BE2C (cell line): ENCODE data around the gene SREBF2.
"Not testable (repeated sequence)": the region's sequence is repeated elsewhere in the genome, so short reads cannot be mapped to it uniquely, and the experiment has no call there.

Experiments
- DNase-seq: peaks from one replicate; pipeline ENCODE4 v3.0.0-alpha.2; 2020
- H3K27me3 ChIP-seq: fragments of 250-450 bp; sonication (Bioruptor Pico); 2 replicates; pipeline ENCODE4 v1.5.1; 2020; ENCODE audit warnings: mild to moderate bottlenecking
- H3K36me3 ChIP-seq: fragments of 250-450 bp; sonication (Bioruptor Pico); 2 replicates; pipeline ENCODE4 v1.5.1; 2020; ENCODE audit warnings: mild to moderate bottlenecking
- H3K4me1 ChIP-seq: fragments of 250-450 bp; sonication (Bioruptor Pico); 2 replicates; pipeline ENCODE4 v1.5.1; 2020
- H3K4me3 ChIP-seq: 2 replicates; pipeline ENCODE4 v1.5.1; 2011; ENCODE audit warnings: low read depth, low read length
- H3K9me3 ChIP-seq: fragments of 250-450 bp; sonication (Bioruptor Pico); 2 replicates; pipeline ENCODE4 v1.5.1; 2020
- TF ChIP-seq, protein P1 (sequence below): IDR thresholded peaks from 2 replicates; pipeline ENCODE4 v1.5.1; 2012; ENCODE audit warnings: mild to moderate bottlenecking, low read depth, low read length

SREBF2 gene

DNA sequence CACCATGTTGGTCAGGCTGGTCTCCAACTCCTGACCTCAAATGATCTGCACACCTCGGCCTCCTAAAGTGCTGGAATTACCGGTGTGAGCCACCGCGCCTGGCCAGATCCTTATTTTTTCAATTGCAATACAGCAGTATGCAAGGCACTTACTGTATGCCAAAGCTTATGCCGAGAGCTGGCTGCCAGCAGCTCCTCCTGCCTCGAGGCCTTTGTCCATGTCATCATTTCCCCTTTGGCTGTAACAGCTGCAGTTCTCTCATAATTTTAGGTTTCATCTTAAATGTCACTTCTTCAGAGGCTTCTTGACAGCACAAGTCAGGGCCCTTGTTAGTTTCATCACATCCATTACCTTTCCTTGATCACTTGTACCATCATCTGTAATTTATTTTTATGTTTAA, 1.5 kb upstream of the SREBF2 start:
- no peak overlapping the region for H3K4me3 ChIP-seq
- TF ChIP-seq, protein P1, sequence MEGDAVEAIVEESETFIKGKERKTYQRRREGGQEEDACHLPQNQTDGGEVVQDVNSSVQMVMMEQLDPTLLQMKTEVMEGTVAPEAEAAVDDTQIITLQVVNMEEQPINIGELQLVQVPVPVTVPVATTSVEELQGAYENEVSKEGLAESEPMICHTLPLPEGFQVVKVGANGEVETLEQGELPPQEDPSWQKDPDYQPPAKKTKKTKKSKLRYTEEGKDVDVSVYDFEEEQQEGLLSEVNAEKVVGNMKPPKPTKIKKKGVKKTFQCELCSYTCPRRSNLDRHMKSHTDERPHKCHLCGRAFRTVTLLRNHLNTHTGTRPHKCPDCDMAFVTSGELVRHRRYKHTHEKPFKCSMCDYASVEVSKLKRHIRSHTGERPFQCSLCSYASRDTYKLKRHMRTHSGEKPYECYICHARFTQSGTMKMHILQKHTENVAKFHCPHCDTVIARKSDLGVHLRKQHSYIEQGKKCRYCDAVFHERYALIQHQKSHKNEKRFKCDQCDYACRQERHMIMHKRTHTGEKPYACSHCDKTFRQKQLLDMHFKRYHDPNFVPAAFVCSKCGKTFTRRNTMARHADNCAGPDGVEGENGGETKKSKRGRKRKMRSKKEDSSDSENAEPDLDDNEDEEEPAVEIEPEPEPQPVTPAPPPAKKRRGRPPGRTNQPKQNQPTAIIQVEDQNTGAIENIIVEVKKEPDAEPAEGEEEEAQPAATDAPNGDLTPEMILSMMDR, result no peak
- peaks cover 19% of the 10 kb centered on the region for H3K4me1 ChIP-seq
- no peak for DNase-seq
- no peaks in the 10 kb centered on the region for H3K27me3 ChIP-seq
- H3K9me3 ChIP-seq, result no peaks in the 10 kb centered on the region
- peaks cover 18% of the 10 kb centered on the region for H3K36me3 ChIP-seq

- H3K4me1 ChIP-seq, result peaks cover 13% of the 10 kb centered on the region
- H3K27me3 ChIP-seq, result no peaks in the 10 kb centered on the region
- H3K4me3 ChIP-seq, result peak overlapping the region; percentile 52
- peaks cover 24% of the 10 kb centered on the region for H3K36me3 ChIP-seq
- H3K9me3 ChIP-seq, result no peaks in the 10 kb centered on the region
- no peak for DNase-seq
- TF ChIP-seq, protein P1, result no peak
Observed at GRCh38 chr22:41831828-41832552, 915 bp upstream of the SREBF2 start.

DNA sequence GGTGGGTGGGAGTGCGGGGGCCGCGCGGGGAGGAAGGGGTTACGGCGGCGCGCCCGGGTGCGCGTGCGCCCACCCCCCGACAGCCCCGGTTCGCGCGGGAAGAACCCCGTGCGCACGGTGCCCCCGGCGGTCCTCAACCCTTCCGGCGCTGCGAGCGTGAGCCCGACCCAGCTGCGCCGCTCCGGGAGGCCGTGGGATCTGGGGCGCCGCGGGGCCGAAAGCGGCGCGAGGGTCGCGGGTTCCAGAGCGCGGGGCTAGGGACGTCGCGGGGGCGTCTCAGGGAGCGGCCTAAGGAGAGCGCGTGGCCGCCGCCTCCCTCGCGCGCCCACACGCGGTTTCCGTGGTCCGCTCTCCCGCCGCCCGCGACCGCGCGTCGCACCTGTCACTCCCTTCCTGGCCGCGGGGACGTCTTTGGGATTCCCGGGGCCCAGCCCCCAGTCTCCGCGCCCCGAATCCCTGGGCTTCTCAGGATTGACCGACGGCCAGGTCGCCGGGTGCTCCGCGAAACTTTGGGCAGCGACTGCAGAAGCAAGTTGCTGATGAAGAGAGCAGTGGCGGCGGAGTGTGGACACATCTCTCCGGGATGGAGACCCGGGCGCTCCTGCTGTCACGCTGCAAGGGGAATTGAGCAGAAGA, 582 bp downstream of the SREBF2 start:
- no peaks in the 10 kb centered on the region for H3K27me3 ChIP-seq
- peaks cover 3% of the 10 kb centered on the region for H3K4me1 ChIP-seq
- H3K4me3 ChIP-seq, result peak overlapping the region; percentile 77
- peaks cover 35% of the 10 kb centered on the region for H3K36me3 ChIP-seq
- H3K9me3 ChIP-seq, result no peaks in the 10 kb centered on the region
- TF ChIP-seq, protein P1, result no peak
- DNase-seq, result peak; percentile 51

- Histone ChIP-seq H3K9me3 (no peaks in the 10 kb centered on the region), H3K4me3 (peak overlapping the region; percentile 77), H3K36me3 (peaks cover 43% of the 10 kb centered on the region), H3K27me3 (no peaks in the 10 kb centered on the region), H3K4me1 (no peaks in the 10 kb centered on the region; the same call in none of the 2 replicates)
- no peak for DNase-seq
- TF ChIP-seq, protein P1, result no peak
Observed at GRCh38 chr22:41834005-41834944, 1.4 kb downstream of the SREBF2 start.

GRCh38 chr22:41835462-41835861, 2.6 kb downstream of the SREBF2 start:
- H3K4me1 ChIP-seq, H3K9me3 ChIP-seq: not testable (repeated sequence)
- H3K36me3 ChIP-seq, result peaks cover 53% of the 10 kb centered on the region

DNA sequence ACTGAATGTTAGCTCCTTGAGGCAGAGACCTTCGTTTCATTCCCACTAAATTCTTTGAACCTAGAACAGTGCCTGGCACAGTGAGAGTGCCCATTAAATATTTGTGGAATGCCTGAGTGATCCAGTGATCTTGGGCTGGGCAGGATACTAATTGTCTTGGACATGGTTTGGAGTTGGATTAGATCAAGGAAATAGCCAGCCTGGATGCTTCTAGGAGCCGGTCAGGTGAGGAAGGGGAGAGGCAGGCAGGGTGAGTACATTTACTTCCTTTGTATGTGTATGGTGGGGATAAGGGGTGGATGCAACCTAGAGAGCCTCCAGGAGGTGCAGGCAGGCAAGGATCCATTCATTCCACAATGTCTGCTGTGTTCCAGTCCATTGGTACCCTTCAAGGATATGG, 3.6 kb downstream of the SREBF2 start:
- DNase-seq, result no peak
- no peaks in the 10 kb centered on the region; the same call in none of the 2 replicates for H3K4me1 ChIP-seq
- H3K36me3 ChIP-seq, result peaks cover 64% of the 10 kb centered on the region

More at GRCh38 chr22:41835462-41835861, 2.6 kb downstream of the SREBF2 start:
- not testable (repeated sequence) for DNase-seq, H3K4me3 ChIP-seq, H3K27me3 ChIP-seq

More for the DNA sequence above, 3.6 kb downstream of the SREBF2 start:
- TF ChIP-seq, protein P1, result no peak
- Histone ChIP-seq H3K27me3 (no peaks in the 10 kb centered on the region), H3K9me3 (no peaks in the 10 kb centered on the region), H3K4me3 (no peak overlapping the region)
